NCI-H2196 (cell line): Measurements from ENCODE around the gene FRMD1.

Experiments used
- DNase-seq: peaks from one replicate; lab custom pipeline; 2025; ENCODE audit not compliant: unreplicated experiment; lab: John Stamatoyannopoulos, UW

FRMD1 gene

GRCh38 chr6:168044521-168045130 lies 34.4 kb downstream of the FRMD1 start:
- no peak for DNase-seq

- no peak for DNase-seq
Observed at GRCh38 chr6:168043848-168044415, 35.1 kb downstream of the FRMD1 start.

GRCh38 chr6:168043193-168043847 lies 35.7 kb downstream of the FRMD1 start:
- no peak for DNase-seq

- DNase-seq = no peak
Observed at GRCh38 chr6:168042426-168043192, 36.4 kb downstream of the FRMD1 start.

GRCh38 chr6:168041928-168042327 lies 37.1 kb downstream of the FRMD1 start:
- DNase-seq = no peak

GRCh38 chr6:168040856-168041496 lies 38.0 kb downstream of the FRMD1 start:
- no peak for DNase-seq

GRCh38 chr6:168039849-168040248 lies 39.2 kb downstream of the FRMD1 start:
- DNase-seq = no peak

- no peak for DNase-seq
Observed at GRCh38 chr6:168039301-168039700, 39.7 kb downstream of the FRMD1 start.

- no peak for DNase-seq
Observed at GRCh38 chr6:168038576-168039140, 40.4 kb downstream of the FRMD1 start.

GRCh38 chr6:168037856-168038255 lies 41.2 kb downstream of the FRMD1 start:
- DNase-seq = no peak

- DNase-seq = no peak
Observed at GRCh38 chr6:168037242-168037641, 41.8 kb downstream of the FRMD1 start.

- DNase-seq = peak; percentile 17
Observed at GRCh38 chr6:168035661-168036545, 43.1 kb downstream of the FRMD1 start.

- DNase-seq = peak; percentile 19
Observed at GRCh38 chr6:168035098-168035660, 43.8 kb downstream of the FRMD1 start.

- no peak for DNase-seq
Observed at GRCh38 chr6:168034537-168034936, 44.5 kb downstream of the FRMD1 start.

- no peak for DNase-seq
Observed at GRCh38 chr6:168033791-168034190, 45.2 kb downstream of the FRMD1 start.

GRCh38 chr6:168032005-168032760 lies 46.8 kb downstream of the FRMD1 start:
- no peak for DNase-seq

GRCh38 chr6:168031411-168031971 lies 47.5 kb downstream of the FRMD1 start:
- DNase-seq = no peak

- no peak for DNase-seq
Observed at GRCh38 chr6:168030908-168031307, 48.1 kb downstream of the FRMD1 start.
